A673 (cell line): ENCODE data around the gene PHLDB2. TPM values are rescaled to one million over a fixed set of nuclear protein-coding genes. Genes with fewer than 3 reads are reported as not detected.

ENCODE experiments used
- BruUV-seq: library from RNA; stranded (reverse); fragments of 400-500 nt; replicated peaks from 2 replicates; lab custom pipeline; 2021; lab: Mats Ljungman, UMichigan
- CTCF ChIA-PET: fragments of 300-600 bp; sonication (Branson Sonifier 250); formaldehyde crosslinking; loops from one replicate; lab custom pipeline; 2022; ENCODE audit warnings: antibody characterized with exemption; lab: Charles Lee
- POLR2A ChIA-PET: fragments of 300-600 bp; sonication (Branson Sonifier 250); formaldehyde crosslinking; loops from one replicate; lab custom pipeline; 2022; ENCODE audit warnings: antibody characterized with exemption; ENCODE audit not compliant: low non-redundant PET; lab: Charles Lee
- DNase-seq: peaks from one replicate; pipeline ENCODE4 v3.0.0-alpha.2; 2015; ENCODE audit warnings: low spot score
- H3K27ac ChIP-seq: fragments of 200-600 bp; sonication (generic); 2 replicates; pipeline ENCODE4 v1.5.1; 2016; ENCODE audit warnings: mixed run types, low read depth, mild to moderate bottlenecking, mixed read lengths, antibody characterized with exemption, low read length; ENCODE audit not compliant: poor library complexity, severe bottlenecking
- H3K27me3 ChIP-seq: fragments of 200-600 bp; sonication (generic); replicated peaks from 2 replicates; pipeline ENCODE4 v1.6.1; 2017; ENCODE audit warnings: mixed run types, low read depth, mild to moderate bottlenecking, mixed read lengths, antibody characterized with exemption, low read length; ENCODE audit not compliant: insufficient read depth, poor library complexity
- H3K36me3 ChIP-seq: fragments of 200-600 bp; sonication (generic); 2 replicates; pipeline ENCODE4 v1.6.1; 2016; ENCODE audit warnings: mixed run types, mild to moderate bottlenecking, mixed read lengths, antibody characterized with exemption, low read length; ENCODE audit not compliant: insufficient read depth, poor library complexity, severe bottlenecking
- H3K4me1 ChIP-seq: fragments of 200-600 bp; sonication (generic); 2 replicates; pipeline ENCODE4 v1.6.1; 2017; ENCODE audit warnings: mixed run types, mild to moderate bottlenecking, mixed read lengths, antibody characterized with exemption, low read length; ENCODE audit not compliant: insufficient read depth, poor library complexity, severe bottlenecking
- H3K4me3 ChIP-seq: fragments of 200-600 bp; sonication (generic); 2 replicates; pipeline ENCODE4 v1.5.1; 2016; ENCODE audit warnings: low read depth, mixed run types, mild to moderate bottlenecking, mixed read lengths, low read length; ENCODE audit not compliant: poor library complexity, severe bottlenecking
- H3K9me3 ChIP-seq: fragments of 200-600 bp; sonication (generic); 2 replicates; pipeline ENCODE4 v1.6.1; 2016; ENCODE audit warnings: mixed run types, low read depth, mild to moderate bottlenecking, mixed read lengths, antibody characterized with exemption, low read length; ENCODE audit not compliant: poor library complexity, severe bottlenecking
- EZH2 ChIP-seq: fragments of 200-600 bp; sonication (generic); IDR thresholded peaks from 2 replicates; pipeline ENCODE4 v1.6.1; 2017; ENCODE audit warnings: borderline replicate concordance, low read depth, mild to moderate bottlenecking, mixed read lengths, antibody characterized with exemption, low read length; ENCODE audit not compliant: poor library complexity, severe bottlenecking
- intact Hi-C: fragments of 100-400 bp; cut with micrococcal nuclease; formaldehyde crosslinking; loops from one replicate; pipeline ENCODE4 v1.10.0; 2022; ENCODE audit not compliant: unreplicated experiment
- total RNA-seq: library from RNA; stranded (reverse); gene quantifications from 2 replicates; pipeline ENCODE4 v1.2.3, GENCODE V29; 2021
- TF ChIP-seq, protein P1 (sequence below): fragments of 300-800, 200-600 bp; sonication (generic); conservative IDR thresholded peaks from 2 replicates; pipeline ENCODE4 v1.5.1; 2017; ENCODE audit warnings: low read depth, mild to moderate bottlenecking, antibody characterized with exemption, low read length, moderate library complexity, mixed read lengths

The PHLDB2 gene
- total RNA-seq, 1 experiment from 2014 or later: 13.1 TPM

DNA sequence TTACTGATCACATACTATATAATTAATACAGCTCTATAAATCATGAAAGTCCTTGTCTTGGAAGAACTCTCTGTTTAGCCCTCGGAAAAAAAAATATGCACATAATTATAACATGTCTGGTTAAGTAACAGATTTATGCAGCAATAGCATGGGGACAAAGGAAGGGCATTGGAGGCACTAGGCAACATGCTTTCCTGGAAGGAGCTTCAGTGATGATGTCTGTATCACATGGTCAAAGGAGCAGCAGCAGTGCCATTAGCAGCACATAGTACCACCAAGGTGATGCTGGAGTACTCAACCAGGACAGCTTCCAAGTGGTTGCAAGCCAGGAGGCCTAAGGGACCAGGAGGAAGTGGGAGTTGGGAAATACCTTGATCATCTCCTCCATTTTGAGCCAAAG, 36.3 kb upstream of the PHLDB2 start:
- CTCF ChIA-PET: no interaction called here
- Histone ChIP-seq H3K27me3 (no peaks in the 10 kb centered on the region), H3K36me3 (no peaks in the 10 kb centered on the region), H3K27ac (no peak overlapping the region), H3K9me3 (no peaks in the 10 kb centered on the region), H3K4me1 (no peaks in the 10 kb centered on the region), H3K4me3 (no peak overlapping the region)
- intact Hi-C loops: no loop called here
- POLR2A ChIA-PET: interaction anchor here (0.6 kb wide), 1 partner anchor 171 kb away, joined by 5 read pairs; no protein-coding TSS in a partner anchor
- TF ChIP-seq, protein P1, sequence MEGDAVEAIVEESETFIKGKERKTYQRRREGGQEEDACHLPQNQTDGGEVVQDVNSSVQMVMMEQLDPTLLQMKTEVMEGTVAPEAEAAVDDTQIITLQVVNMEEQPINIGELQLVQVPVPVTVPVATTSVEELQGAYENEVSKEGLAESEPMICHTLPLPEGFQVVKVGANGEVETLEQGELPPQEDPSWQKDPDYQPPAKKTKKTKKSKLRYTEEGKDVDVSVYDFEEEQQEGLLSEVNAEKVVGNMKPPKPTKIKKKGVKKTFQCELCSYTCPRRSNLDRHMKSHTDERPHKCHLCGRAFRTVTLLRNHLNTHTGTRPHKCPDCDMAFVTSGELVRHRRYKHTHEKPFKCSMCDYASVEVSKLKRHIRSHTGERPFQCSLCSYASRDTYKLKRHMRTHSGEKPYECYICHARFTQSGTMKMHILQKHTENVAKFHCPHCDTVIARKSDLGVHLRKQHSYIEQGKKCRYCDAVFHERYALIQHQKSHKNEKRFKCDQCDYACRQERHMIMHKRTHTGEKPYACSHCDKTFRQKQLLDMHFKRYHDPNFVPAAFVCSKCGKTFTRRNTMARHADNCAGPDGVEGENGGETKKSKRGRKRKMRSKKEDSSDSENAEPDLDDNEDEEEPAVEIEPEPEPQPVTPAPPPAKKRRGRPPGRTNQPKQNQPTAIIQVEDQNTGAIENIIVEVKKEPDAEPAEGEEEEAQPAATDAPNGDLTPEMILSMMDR: no peak
- TF ChIP-seq EZH2: no peak
- BruUV-seq: no TSS peak
- DNase-seq: no peak

GRCh38 chr3:111823341-111823855, 35.7 kb upstream of the PHLDB2 start:
- H3K27ac ChIP-seq: no peak overlapping the region
- DNase-seq: no peak
- no TSS peak for BruUV-seq
- POLR2A ChIA-PET: no interaction called here
- intact Hi-C loops: no loop called here
- TF ChIP-seq, protein P1: no peak
- no peak for TF ChIP-seq EZH2
- no peaks in the 10 kb centered on the region for H3K36me3 ChIP-seq
- H3K4me3 ChIP-seq: no peak overlapping the region
- H3K9me3 ChIP-seq: no peaks in the 10 kb centered on the region
- no peaks in the 10 kb centered on the region for H3K27me3 ChIP-seq
- CTCF ChIA-PET: no interaction called here
- no peaks in the 10 kb centered on the region for H3K4me1 ChIP-seq

DNA sequence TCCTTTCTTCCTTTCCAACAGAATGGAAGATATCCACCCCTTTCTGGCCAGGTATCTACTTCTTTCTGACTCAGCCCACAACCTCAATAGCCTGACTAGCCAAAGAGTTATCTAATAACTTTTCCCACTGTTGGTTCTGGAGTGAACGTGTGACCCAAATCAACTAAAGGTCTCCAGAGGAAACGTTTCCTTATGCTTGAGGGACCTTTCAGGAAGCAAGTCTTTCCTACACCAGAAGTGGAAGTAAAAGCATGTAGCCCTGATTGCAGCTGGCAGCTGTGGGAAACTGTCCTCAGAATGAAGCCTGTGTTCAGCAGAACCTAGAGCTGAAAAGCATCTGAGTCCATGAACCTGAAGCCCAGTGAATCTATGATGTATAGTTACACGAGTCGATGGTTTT, 34.7 kb upstream of the PHLDB2 start:
- Histone ChIP-seq H3K36me3 (no peaks in the 10 kb centered on the region), H3K4me3 (no peak overlapping the region), H3K4me1 (no peaks in the 10 kb centered on the region), H3K9me3 (no peaks in the 10 kb centered on the region), H3K27ac (no peak overlapping the region), H3K27me3 (no peaks in the 10 kb centered on the region)
- no peak for DNase-seq
- intact Hi-C loops: no loop called here
- ChIA-PET CTCF (no interaction called here), POLR2A (no interaction called here)
- no peak for TF ChIP-seq EZH2
- no TSS peak for BruUV-seq

- TF ChIP-seq EZH2: no peak
- TF ChIP-seq, protein P1: no peak
- Histone ChIP-seq H3K36me3 (no peaks in the 10 kb centered on the region), H3K4me1 (no peaks in the 10 kb centered on the region), H3K27ac (no peak overlapping the region), H3K9me3 (no peaks in the 10 kb centered on the region), H3K27me3 (no peaks in the 10 kb centered on the region), H3K4me3 (no peak overlapping the region)
- ChIA-PET CTCF (no interaction called here), POLR2A (interaction anchor here (0.6 kb wide), 1 partner anchor 19 kb away, joined by 4 read pairs; no protein-coding TSS in a partner anchor)
- DNase-seq: no peak
- no TSS peak for BruUV-seq
- intact Hi-C loops: no loop called here
Observed at GRCh38 chr3:111827871-111828270, 31.2 kb upstream of the PHLDB2 start.
